GM21367 (cell line): ENCODE results near the gene GTF2I.
"Not testable (repeated sequence)": the region's sequence is repeated elsewhere in the genome, so short reads cannot be mapped to it uniquely, and the experiment has no call there.

Experiments
- ATAC-seq: cut with Tn5 transposase; IDR thresholded peaks from one replicate; pipeline ENCODE4 v1.9.1; 2021; ENCODE audit not compliant: unreplicated experiment

GTF2I gene

DNA sequence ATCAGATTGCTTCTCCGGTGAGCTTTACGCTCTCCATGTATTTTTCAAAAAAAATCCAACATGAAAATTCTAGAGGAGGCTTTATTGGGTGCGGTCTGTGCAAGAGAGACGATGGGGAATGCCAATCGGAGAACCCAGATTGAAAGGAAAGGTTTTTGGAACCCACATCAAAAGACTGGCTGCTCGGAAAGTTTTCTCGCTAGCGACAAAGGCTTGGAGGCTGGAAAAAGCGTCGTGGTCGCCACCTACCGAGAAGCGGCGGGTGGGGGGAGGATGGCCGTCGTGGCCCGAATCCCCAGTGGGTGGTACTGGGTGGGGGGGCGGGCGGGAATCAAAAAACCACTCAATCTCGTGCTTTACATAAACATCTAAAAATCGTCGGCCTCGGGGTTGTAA lies 1.1 kb upstream of the GTF2I start:
- ATAC-seq, result no peak

- peak; percentile 52 for ATAC-seq
Measured at GRCh38 chr7:74656837-74657691, 454 bp upstream of the GTF2I start.

GRCh38 chr7:74658178-74659004 lies 873 bp downstream of the GTF2I start:
- ATAC-seq, result peak; percentile 46

DNA sequence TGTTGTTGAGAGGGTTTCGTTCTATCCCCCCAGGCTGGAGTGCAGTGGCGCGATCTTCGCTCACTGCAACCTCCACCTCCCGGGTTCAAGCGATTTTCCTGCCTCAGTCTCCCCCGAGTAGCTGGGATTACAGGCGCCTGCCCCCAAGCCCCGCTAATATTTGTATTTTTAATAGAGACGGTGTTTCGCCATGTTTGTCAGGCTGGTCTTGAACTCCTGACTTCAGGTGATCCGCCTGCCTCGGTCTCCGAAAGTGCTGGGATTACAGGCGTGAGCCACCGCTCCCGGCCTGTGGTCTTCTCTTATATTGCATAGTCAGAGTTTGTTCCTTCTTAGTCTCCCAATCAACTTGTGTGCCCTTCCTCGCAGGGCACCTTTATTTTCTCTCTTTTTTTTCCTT lies 2.7 kb downstream of the GTF2I start:
- not testable (repeated sequence) for ATAC-seq

- ATAC-seq, result not testable (repeated sequence)
Measured at GRCh38 chr7:74661836-74662794, 4.6 kb downstream of the GTF2I start.

DNA sequence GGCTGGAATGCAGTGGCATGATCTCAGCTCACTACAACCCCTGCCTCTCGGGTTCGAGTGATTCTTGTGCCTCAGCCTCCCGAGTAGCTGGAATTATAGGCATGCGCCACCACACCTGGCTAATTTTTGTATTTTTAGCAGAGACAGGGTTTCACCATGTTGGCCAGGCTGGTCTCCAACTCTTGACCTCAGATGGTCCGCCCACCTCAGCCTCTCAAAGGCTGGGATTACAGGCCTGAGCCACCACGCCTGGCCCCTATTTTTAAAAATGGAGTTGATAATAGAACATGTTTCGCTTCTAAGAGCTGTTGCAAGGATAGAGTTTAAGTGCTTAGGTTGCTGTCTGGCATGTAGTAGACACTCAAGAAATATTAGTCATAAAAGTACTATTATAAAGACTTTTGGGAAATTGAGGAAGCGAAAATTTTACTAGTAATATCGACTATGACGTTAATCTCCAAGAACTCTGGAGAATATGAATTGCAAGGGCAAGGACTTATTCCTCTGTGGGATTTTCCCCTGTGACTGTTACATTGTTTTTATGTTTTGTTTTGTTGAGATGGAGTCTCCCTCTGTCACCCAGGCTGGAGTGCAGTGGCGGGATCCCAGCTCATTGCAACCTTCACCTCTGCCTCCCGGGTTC lies 7.9 kb downstream of the GTF2I start:
- ATAC-seq, result no peak

GRCh38 chr7:74667013-74667412 lies 9.5 kb downstream of the GTF2I start:
- ATAC-seq, result not testable (repeated sequence)

DNA sequence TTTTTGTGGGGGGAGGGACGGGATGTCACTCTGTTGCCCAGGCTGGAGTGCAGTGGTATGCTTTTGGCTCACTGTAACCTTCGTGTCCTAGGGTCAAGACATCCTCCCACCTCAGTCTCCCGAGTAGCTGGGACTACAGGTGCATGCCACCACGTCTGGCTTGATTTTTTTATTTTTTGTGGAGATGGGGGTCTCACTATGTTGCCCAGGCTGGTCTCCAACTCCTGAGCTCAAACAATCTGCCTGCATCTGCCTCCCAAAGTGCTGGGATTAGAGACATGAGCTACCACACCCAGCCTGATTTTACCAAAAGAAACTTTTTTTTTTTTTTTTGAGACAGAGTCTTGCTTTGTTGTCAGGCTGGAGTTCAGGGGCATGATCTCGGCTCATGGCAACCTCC lies 10.0 kb downstream of the GTF2I start:
- ATAC-seq, result not testable (repeated sequence)

DNA sequence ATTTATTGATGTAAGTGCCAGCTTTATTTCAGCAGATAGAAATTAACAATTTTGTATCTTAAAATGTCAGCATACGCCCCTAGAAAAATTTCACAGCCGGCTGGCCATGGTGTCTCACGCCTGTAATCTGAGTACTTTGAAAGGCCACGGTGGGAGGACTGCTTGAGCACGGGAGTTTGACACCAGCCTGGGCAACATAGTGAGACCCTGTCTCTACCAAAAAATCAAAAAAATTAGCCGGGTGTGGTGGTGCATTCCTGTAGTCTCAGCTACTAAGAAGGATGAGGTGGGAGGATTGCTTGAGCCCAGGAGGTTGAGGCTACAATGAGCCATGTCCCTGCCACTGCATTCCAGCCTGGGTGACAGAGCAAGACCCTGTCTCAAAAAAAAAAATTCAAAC lies 14.1 kb downstream of the GTF2I start:
- no peak for ATAC-seq

GRCh38 chr7:74672343-74672915 lies 14.9 kb downstream of the GTF2I start:
- ATAC-seq, result no peak

DNA sequence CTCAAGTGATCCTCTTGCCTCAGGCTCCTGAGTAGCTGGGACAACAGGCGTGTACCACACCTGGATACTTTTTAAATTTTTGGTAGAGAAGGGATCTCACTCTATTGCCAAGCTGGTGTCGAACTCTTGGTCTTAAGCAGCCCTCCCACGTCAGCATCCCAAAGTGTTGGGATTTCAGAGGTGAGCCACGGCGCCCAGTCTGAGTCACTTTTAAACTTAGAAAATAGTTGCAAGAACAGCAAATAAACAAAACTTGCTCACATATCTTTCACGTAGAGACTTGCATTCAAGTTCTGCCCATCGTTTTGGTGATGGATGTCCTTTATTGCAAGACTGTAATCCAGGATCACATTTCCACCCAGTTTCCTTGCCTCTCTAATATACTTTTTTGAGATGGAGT lies 16.6 kb downstream of the GTF2I start:
- no peak for ATAC-seq

- no peak for ATAC-seq
Measured at GRCh38 chr7:74682829-74683228, 25.3 kb downstream of the GTF2I start.

DNA sequence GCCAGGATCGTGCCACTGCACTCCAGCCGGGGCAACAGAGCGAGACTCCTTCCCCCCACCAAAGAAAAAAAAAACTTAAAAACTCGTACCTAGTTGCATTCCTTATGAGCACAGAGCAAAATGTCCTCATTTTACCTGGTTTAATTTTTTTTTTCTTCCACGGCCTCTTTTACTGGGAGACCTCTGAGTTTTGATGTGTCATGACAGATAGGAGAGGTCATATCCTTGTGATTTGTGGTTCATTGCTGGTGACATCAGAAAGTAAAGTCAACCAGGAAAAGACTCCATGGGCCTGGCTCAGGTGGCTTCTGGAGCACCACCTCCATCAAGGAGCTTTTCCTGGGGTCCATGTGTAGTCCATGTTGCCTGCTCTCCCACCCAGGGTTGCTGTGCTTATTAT lies 26.3 kb downstream of the GTF2I start:
- no peak for ATAC-seq

DNA sequence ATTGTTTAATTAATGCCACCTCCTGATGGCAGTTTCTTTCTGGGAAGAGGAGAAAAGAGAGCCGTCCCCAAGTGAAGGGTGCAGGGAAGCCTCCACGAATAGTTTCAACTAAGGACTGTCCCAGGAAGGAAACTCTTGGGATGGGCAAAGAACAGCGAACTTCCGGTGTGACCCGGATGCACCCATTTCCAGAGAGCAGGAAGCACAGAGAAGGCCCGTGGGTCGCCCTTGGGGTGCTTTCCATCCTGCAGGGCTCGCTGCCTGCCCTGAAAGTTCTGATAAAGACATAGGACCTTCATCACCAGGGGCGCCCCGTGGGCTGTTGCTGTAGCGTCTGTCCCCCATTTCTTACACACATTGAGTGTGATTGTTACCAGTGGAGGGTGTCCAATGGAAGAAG lies 27.0 kb downstream of the GTF2I start:
- no peak for ATAC-seq

GRCh38 chr7:74684921-74685320 lies 27.4 kb downstream of the GTF2I start:
- no peak for ATAC-seq

DNA sequence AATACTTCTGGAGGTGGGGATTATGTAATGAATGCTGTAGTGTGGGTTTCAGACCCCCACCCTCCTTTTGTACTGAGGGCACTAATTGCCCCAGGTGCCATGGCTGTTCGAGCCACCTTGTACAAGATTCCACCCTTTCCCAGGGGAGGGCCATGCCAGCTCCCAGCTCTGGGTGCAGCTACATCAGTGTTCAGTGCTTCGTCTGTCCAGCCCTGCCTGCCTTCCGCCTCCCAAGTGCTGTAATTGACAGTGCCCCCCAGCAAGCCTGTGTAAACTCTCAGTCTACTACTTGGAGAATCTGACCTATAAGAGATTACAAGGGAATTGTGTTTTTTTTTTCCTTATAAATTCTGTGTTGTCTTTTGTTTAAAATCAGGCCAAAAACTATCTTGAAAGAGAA lies 33.0 kb downstream of the GTF2I start:
- no peak for ATAC-seq

DNA sequence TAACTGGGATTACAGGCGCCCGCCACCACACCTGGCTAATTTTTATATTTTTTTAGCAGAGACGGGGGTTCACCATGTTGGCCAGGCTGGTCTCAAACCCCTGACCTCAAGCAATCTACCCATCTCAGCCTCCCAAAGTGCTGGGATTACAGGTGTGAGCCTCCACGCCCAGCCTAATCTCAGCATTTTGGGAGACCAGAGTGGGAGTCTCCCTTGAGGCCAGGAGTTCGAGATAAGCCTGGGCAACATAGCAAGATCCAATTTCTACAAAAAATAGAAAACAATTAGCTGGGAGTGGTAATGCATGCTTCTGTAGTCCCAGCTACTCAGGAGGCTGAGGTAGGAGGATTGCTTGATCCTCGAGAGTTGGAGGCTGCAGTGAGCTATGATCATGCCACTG lies 46.9 kb downstream of the GTF2I start:
- ATAC-seq, result not testable (repeated sequence)

GRCh38 chr7:74707238-74707637 lies 49.7 kb downstream of the GTF2I start:
- ATAC-seq, result no peak

DNA sequence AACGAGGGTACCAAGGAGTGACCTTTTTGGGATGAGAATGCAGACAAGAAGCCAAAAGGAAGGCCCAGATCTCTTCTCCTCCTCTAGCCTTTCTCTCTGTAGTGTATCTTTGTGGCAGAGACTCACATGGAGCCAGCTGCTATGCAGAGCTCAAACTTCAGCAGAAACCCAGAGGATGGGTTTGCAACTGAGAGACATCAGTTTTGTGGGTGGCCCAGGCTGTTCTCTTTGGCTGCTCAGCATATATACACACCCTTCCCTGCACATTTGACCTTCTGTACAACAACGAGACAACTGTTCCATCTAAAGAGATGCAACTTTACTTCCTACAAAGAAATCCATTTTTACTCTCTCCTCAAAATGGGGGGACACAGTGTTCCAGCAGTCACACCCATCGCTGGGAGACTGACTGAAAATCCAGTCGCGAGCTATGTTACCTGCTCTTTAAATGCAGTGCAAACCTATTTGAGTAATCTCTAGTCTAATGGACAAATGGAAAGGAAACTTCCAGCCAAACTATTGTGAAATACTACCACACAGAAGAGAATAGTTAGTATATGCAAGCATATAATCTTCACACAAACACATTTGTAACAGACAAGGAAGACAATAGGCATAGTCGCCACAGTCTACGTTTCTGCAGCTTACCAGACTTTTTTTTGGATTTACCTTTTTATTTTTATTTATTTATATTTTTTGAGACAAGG lies 51.2 kb downstream of the GTF2I start:
- no peak for ATAC-seq
